Uterus (tissue), 2 donors: ENCODE measurements around the gene BICD2.

ENCODE experiments used
- POLR2A ChIP-seq, 2 donors: fragments of 450-650 bp; IDR thresholded peaks; one replicate each; pipeline ENCODE4 v1.6.1; 2016; ENCODE audit warnings: antibody characterized with exemption in 2 of 2, mild to moderate bottlenecking in 1 of 2, moderate library complexity in 1 of 2
- TF ChIP-seq, protein P1 (sequence below), 4 experiments: fragments of 200-600 bp in 2 of 4; fragments of 450-650 bp in 2 of 4; sonication (generic) in 2 of 4; IDR thresholded peaks; one replicate each; pipeline ENCODE4 v1.5.1; 2016 to 2019; ENCODE audit warnings: antibody characterized with exemption in 4 of 4, mild to moderate bottlenecking in 2 of 4, moderate library complexity in 1 of 4

DNA sequence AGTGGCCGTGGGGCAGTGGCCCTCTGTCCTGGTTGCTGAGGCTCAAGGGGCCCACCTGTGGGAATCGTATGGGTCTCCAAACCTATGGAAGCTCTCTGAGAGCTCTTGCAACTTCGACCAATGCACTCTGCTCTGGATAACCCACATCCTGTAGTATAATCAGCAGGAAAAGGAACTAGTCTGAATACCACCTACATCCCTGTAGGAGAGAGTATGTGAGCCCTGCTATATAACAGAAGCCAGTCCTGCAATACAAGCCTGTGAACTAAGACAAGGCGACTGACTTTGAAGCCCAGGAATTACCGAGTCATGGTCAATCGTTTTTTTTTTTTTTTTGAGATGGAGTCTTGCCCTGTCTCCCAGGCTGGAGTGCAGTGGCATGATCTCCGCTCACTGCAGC is 29.8 kb upstream of the BICD2 start:
- TF ChIP-seq, protein P1, sequence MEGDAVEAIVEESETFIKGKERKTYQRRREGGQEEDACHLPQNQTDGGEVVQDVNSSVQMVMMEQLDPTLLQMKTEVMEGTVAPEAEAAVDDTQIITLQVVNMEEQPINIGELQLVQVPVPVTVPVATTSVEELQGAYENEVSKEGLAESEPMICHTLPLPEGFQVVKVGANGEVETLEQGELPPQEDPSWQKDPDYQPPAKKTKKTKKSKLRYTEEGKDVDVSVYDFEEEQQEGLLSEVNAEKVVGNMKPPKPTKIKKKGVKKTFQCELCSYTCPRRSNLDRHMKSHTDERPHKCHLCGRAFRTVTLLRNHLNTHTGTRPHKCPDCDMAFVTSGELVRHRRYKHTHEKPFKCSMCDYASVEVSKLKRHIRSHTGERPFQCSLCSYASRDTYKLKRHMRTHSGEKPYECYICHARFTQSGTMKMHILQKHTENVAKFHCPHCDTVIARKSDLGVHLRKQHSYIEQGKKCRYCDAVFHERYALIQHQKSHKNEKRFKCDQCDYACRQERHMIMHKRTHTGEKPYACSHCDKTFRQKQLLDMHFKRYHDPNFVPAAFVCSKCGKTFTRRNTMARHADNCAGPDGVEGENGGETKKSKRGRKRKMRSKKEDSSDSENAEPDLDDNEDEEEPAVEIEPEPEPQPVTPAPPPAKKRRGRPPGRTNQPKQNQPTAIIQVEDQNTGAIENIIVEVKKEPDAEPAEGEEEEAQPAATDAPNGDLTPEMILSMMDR (IDR thresholded peaks at IDR 0.05): no peak
- no peak for TF ChIP-seq POLR2A (IDR thresholded peaks at IDR 0.05)
